ENCODE data around the gene HOMER2.

DNA sequence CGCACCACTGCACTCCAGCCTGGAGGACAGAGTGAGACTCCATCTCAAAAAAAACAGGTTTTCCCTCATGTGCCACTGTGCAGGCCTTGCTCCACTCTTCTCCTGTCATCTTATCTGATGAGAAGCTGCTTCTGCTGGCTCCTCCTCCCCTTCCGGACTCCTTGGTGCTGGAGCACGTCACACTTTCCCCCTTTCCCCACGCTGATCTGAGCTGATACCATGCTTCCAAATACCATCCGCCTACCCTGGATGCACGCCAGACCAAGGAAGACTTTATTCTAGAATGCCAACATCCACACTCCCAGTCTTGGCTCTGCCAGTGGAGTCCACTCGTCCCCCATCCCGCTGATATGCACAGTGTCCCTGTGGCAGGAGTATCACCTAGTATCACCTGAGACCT is 31.3 kb downstream of the HOMER2 start:
- TF ChIP-seq CTCF (IDR thresholded peaks at IDR 0.05; ENCODE audit: insufficient read depth, low read depth, low read length) (no peak), EZH2 (IDR thresholded peaks at IDR 0.05; ENCODE audit: insufficient read depth, low read length) (no peak)
